Astrocyte (in vitro differentiated cells and primary cell): ENCODE measurements around the gene UBTF.

ENCODE experiments used
- CTCF ChIP-seq: IDR thresholded peaks from 2 replicates; pipeline ENCODE4 v1.5.1; 2011; ENCODE audit warnings: low read depth, mild to moderate bottlenecking, inconsistent platforms, low read length, moderate library complexity; ENCODE audit not compliant: insufficient read depth
- EZH2 ChIP-seq: IDR thresholded peaks from 2 replicates; pipeline ENCODE4 v1.6.1; 2012; ENCODE audit warnings: mild to moderate bottlenecking, low read length, inconsistent platforms; ENCODE audit not compliant: insufficient read depth

DNA sequence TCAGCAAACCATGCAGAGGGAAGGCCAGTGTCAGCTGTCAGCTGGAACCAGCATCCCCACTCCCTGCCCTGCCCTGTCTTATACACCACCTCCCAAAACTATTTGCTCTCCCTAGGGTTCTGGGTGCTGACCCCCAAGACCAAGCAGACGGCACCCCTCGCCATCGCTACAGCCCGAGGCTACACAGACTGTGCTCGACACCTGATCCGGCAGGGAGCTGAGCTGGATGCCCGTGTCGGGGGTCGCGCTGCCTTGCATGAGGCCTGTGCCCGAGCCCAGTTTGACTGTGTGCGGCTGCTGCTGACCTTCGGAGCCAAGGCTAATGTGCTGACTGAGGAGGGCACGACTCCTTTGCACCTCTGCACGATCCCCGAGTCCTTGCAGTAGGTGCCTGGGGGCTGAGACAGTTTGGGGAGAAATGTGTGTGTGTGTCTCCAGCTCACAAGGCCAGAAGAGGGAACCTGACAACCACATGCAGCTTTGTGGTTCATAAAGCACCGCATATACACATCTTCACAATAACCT is 47.5 kb downstream of the UBTF start:
- TF ChIP-seq CTCF (no peak), EZH2 (no peak)
